ENCODE data around the gene MAP2K5. TPM values are rescaled to one million over a fixed set of nuclear protein-coding genes. Genes with fewer than 3 reads are reported as not detected.

Gene MAP2K5
- polyA plus RNA-seq, 1 donor from 2014 or later, result 12.1 TPM

- H3K9ac ChIP-seq (ENCODE audit: low read length), result no peak overlapping the region
- no peaks in the 10 kb centered on the region for H4K20me1 ChIP-seq (ENCODE audit: insufficient read depth)
- no peak overlapping the region for H3K4me2 ChIP-seq (ENCODE audit: low read length)
- peaks cover 6% of the 10 kb centered on the region for H3K9me3 ChIP-seq (ENCODE audit: low read length)
- no peak overlapping the region for H3K27ac ChIP-seq (ENCODE audit: low read length)
- H3K36me3 ChIP-seq (ENCODE audit: insufficient read depth, low read length), result peaks cover 4% of the 10 kb centered on the region
- H3K4me3 ChIP-seq (ENCODE audit: low read length), result no peak overlapping the region
- peaks cover 3% of the 10 kb centered on the region for H3K79me2 ChIP-seq (replicated peaks; ENCODE audit: insufficient read depth, low read length)
- no peaks in the 10 kb centered on the region for H3K27me3 ChIP-seq (ENCODE audit: insufficient read depth, low read depth, low read length)
- no peaks in the 10 kb centered on the region for H3K9me2 ChIP-seq (ENCODE audit: insufficient read depth, low read length)
- H2AFZ ChIP-seq (ENCODE audit: low read depth, low read length), result no peak overlapping the region
- no peaks in the 10 kb centered on the region for H3F3A ChIP-seq (ENCODE audit: insufficient read depth, low read length, poor library complexity, severe bottlenecking)
- TF ChIP-seq RAD21 (conservative IDR thresholded peaks at IDR 0.05), result no peak
- TF ChIP-seq SMC3 (conservative IDR thresholded peaks at IDR 0.05; ENCODE audit: poor library complexity), result no peak
- TF ChIP-seq, protein P1, sequence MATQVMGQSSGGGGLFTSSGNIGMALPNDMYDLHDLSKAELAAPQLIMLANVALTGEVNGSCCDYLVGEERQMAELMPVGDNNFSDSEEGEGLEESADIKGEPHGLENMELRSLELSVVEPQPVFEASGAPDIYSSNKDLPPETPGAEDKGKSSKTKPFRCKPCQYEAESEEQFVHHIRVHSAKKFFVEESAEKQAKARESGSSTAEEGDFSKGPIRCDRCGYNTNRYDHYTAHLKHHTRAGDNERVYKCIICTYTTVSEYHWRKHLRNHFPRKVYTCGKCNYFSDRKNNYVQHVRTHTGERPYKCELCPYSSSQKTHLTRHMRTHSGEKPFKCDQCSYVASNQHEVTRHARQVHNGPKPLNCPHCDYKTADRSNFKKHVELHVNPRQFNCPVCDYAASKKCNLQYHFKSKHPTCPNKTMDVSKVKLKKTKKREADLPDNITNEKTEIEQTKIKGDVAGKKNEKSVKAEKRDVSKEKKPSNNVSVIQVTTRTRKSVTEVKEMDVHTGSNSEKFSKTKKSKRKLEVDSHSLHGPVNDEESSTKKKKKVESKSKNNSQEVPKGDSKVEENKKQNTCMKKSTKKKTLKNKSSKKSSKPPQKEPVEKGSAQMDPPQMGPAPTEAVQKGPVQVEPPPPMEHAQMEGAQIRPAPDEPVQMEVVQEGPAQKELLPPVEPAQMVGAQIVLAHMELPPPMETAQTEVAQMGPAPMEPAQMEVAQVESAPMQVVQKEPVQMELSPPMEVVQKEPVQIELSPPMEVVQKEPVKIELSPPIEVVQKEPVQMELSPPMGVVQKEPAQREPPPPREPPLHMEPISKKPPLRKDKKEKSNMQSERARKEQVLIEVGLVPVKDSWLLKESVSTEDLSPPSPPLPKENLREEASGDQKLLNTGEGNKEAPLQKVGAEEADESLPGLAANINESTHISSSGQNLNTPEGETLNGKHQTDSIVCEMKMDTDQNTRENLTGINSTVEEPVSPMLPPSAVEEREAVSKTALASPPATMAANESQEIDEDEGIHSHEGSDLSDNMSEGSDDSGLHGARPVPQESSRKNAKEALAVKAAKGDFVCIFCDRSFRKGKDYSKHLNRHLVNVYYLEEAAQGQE (IDR thresholded peaks at IDR 0.05; ENCODE audit: borderline replicate concordance), result no peak
- no peak for TF ChIP-seq MXI1 (conservative IDR thresholded peaks at IDR 0.05; ENCODE audit: poor library complexity, severe bottlenecking)
- no peak for TF ChIP-seq EZH2 (IDR thresholded peaks at IDR 0.05; ENCODE audit: borderline replicate concordance, insufficient read depth, low read length, poor library complexity, severe bottlenecking)
- no peak for TF ChIP-seq CTCF (IDR thresholded peaks at IDR 0.05; ENCODE audit: poor library complexity, severe bottlenecking)
- no peak for TF ChIP-seq TAF1 (IDR thresholded peaks at IDR 0.05; ENCODE audit: low read depth)
- no peak for TF ChIP-seq EP300 (conservative IDR thresholded peaks at IDR 0.05; ENCODE audit: poor library complexity, severe bottlenecking)
These were observed 14.6 kb downstream of the MAP2K5 start for GRCh38 chr15:67556976-67557570.

- no peak overlapping the region for H3K4me2 ChIP-seq (ENCODE audit: low read length)
- no peak overlapping the region for H3K4me3 ChIP-seq (ENCODE audit: low read length)
- no peaks in the 10 kb centered on the region for H3K79me2 ChIP-seq (replicated peaks; ENCODE audit: insufficient read depth, low read length)
- H3K9me3 ChIP-seq (ENCODE audit: low read length), result peaks cover 6% of the 10 kb centered on the region
- no peak overlapping the region for H2AFZ ChIP-seq (ENCODE audit: low read depth, low read length)
- no peaks in the 10 kb centered on the region for H3F3A ChIP-seq (ENCODE audit: insufficient read depth, low read length, poor library complexity, severe bottlenecking)
- no peaks in the 10 kb centered on the region for H3K9me2 ChIP-seq (ENCODE audit: insufficient read depth, low read length)
- H3K27ac ChIP-seq (ENCODE audit: low read length), result no peak overlapping the region
- peaks cover 4% of the 10 kb centered on the region for H3K36me3 ChIP-seq (ENCODE audit: insufficient read depth, low read length)
- H3K9ac ChIP-seq (ENCODE audit: low read length), result no peak overlapping the region
- H3K27me3 ChIP-seq (ENCODE audit: insufficient read depth, low read depth, low read length), result no peaks in the 10 kb centered on the region
- no peak for TF ChIP-seq MXI1 (conservative IDR thresholded peaks at IDR 0.05; ENCODE audit: poor library complexity, severe bottlenecking)
- TF ChIP-seq POLR2AphosphoS5 (IDR thresholded peaks at IDR 0.05), result no peak
- TF ChIP-seq RAD21 (conservative IDR thresholded peaks at IDR 0.05), result no peak
- TF ChIP-seq TAF1 (IDR thresholded peaks at IDR 0.05; ENCODE audit: low read depth), result no peak
- TF ChIP-seq EZH2 (IDR thresholded peaks at IDR 0.05; ENCODE audit: borderline replicate concordance, insufficient read depth, low read length, poor library complexity, severe bottlenecking), result no peak
- TF ChIP-seq, protein P1 (IDR thresholded peaks at IDR 0.05; ENCODE audit: borderline replicate concordance), result no peak
- TF ChIP-seq EP300 (conservative IDR thresholded peaks at IDR 0.05; ENCODE audit: poor library complexity, severe bottlenecking), result no peak
- H4K20me1 ChIP-seq (ENCODE audit: insufficient read depth), result no peaks in the 10 kb centered on the region
These were observed 16.0 kb downstream of the MAP2K5 start for GRCh38 chr15:67558502-67558901.
